M059J (cell line): ENCODE measurements around the gene TBCK. TPM values are rescaled to one million over a fixed set of nuclear protein-coding genes. Genes with fewer than 3 reads are reported as not detected.

Experiments used
- DNase-seq: peaks from one replicate; pipeline ENCODE4 v3.0.0-alpha.2; 2012; ENCODE audit warnings: low read depth
- total RNA-seq: library from RNA; depleted of rRNA; stranded (reverse); fragments of >200 nt; shearing (Covaris generic); gene quantifications from 2 replicates; pipeline ENCODE4 v1.2.3, GENCODE V29; 2014; rRNA removed

The TBCK gene
- total RNA-seq, 1 experiment from 2014 or later: 12.2 TPM

- peak; percentile 40 for DNase-seq
Observed at GRCh38 chr4:105994061-105994460, 321.9 kb downstream of the TBCK start.

GRCh38 chr4:105992641-105993305 is 323.2 kb downstream of the TBCK start:
- DNase-seq: peak; percentile 73

- DNase-seq: no peak
Observed at GRCh38 chr4:105991726-105992125, 324.3 kb downstream of the TBCK start.

Other genes starting within 250 kb of the TBCK start
- 38.2 and 47.9 TPM in 2 replicates for gene AIMP1, start 341 bp upstream of the TBCK start, total RNA-seq
- not detected in 2 replicates for gene GIMD1, start 52.6 kb upstream of the TBCK start, total RNA-seq